Fibroblast of lung (primary cell): ENCODE data around the gene SHISA9.

Experiments used
- EZH2 ChIP-seq: IDR thresholded peaks from 2 replicates; pipeline ENCODE4 v1.5.1; 2012; ENCODE audit warnings: low read length, control low read depth, mild to moderate bottlenecking; ENCODE audit errors: missing control alignments
- TF ChIP-seq, protein P1 (sequence below), 2 donors: IDR thresholded peaks in 1 of 2; conservative IDR thresholded peaks in 1 of 2; 1 replicate in 1 of 2; 2 replicates in 1 of 2; pipeline ENCODE4 v1.5.1; 2011 to 2012; ENCODE audit warnings: low read length in 2 of 2, control low read depth in 1 of 2, inconsistent platforms in 1 of 2, low read depth in 1 of 2, mild to moderate bottlenecking in 1 of 2

- TF ChIP-seq, protein P1, sequence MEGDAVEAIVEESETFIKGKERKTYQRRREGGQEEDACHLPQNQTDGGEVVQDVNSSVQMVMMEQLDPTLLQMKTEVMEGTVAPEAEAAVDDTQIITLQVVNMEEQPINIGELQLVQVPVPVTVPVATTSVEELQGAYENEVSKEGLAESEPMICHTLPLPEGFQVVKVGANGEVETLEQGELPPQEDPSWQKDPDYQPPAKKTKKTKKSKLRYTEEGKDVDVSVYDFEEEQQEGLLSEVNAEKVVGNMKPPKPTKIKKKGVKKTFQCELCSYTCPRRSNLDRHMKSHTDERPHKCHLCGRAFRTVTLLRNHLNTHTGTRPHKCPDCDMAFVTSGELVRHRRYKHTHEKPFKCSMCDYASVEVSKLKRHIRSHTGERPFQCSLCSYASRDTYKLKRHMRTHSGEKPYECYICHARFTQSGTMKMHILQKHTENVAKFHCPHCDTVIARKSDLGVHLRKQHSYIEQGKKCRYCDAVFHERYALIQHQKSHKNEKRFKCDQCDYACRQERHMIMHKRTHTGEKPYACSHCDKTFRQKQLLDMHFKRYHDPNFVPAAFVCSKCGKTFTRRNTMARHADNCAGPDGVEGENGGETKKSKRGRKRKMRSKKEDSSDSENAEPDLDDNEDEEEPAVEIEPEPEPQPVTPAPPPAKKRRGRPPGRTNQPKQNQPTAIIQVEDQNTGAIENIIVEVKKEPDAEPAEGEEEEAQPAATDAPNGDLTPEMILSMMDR (conservative IDR thresholded peaks at IDR 0.05 in 1 of 2, IDR thresholded peaks at IDR 0.05 in 1 of 2; ENCODE audit: low read depth in 1 of 2, low read length in 2 of 2) = no peak
- no peak for TF ChIP-seq EZH2
These were observed 179.1 kb downstream of the SHISA9 start for GRCh38 chr16:13080531-13080930.
